SK-N-SH (cell line): ENCODE measurements around the gene GAB1. TPM values are rescaled to one million over a fixed set of nuclear protein-coding genes. Genes with fewer than 3 reads are reported as not detected.

ENCODE experiments used
- CTCF ChIA-PET: fragments of 300-600, 350-600 bp; formaldehyde crosslinking; extraction: SDS; loops from one replicate; lab custom pipeline; 2021; lab: Yijun Ruan, JAX
- POLR2A ChIA-PET: fragments of 350-600 bp; sonication (Branson Sonifier 250); formaldehyde crosslinking; extraction: SDS; loops from one replicate; lab custom pipeline; 2020; ENCODE audit warnings: antibody characterized with exemption, inconsistent platforms; lab: Yijun Ruan, JAX
- DNase-seq: peaks from one replicate; pipeline ENCODE4 v3.0.0; 2012
- H2AFZ ChIP-seq: fragments of 200-600 bp; sonication (generic); 2 replicates; pipeline ENCODE4 v1.8.1; 2016; ENCODE audit warnings: antibody characterized with exemption, mild to moderate bottlenecking, low read depth
- H3F3A ChIP-seq: fragments of 200-600 bp; sonication (generic); replicated peaks from 2 replicates; pipeline ENCODE3; 2016; ENCODE audit warnings: antibody characterized with exemption, mild to moderate bottlenecking; ENCODE audit not compliant: insufficient read depth
- H3K27ac ChIP-seq, 2 experiments: fragments of 200-500 bp in 1 of 2; fragments of 200-600 bp in 1 of 2; sonication (Bioruptor generic) in 1 of 2; sonication (generic), shearing (Covaris generic) in 1 of 2; 2 replicates each; pipeline versions ENCODE4 v1.5.1 to v1.6.1; 2014 to 2016; ENCODE audit warnings: low read depth in 2 of 2, inconsistent platforms in 1 of 2, low read length in 1 of 2, mild to moderate bottlenecking in 1 of 2, mixed read lengths in 1 of 2
- H3K27me3 ChIP-seq: fragments of 200-600 bp; sonication (generic), shearing (Covaris generic); 2 replicates; pipeline ENCODE4 v1.6.1; 2016; ENCODE audit warnings: mixed run types; ENCODE audit not compliant: insufficient read depth
- H3K36me3 ChIP-seq, 2 experiments: fragments of 200-500 bp in 1 of 2; fragments of 200-600 bp in 1 of 2; sonication (Bioruptor generic) in 1 of 2; sonication (generic) in 1 of 2; replicated peaks in 1 of 2; 2 replicates each; pipeline versions ENCODE3 to v1.5.1; 2014 to 2016; ENCODE audit warnings: low read length in 1 of 2, mild to moderate bottlenecking in 1 of 2; ENCODE audit not compliant: insufficient read depth in 2 of 2, control insufficient read depth in 1 of 2
- H3K4me1 ChIP-seq, 2 experiments: fragments of 200-500 bp in 1 of 2; fragments of 200-600 bp in 1 of 2; sonication (Bioruptor generic) in 1 of 2; sonication (generic), shearing (Covaris generic) in 1 of 2; 2 replicates each; pipeline versions ENCODE4 v1.5.1 to v1.6.1; 2014 to 2016; ENCODE audit warnings: low read depth in 1 of 2, low read length in 1 of 2, mixed run types in 1 of 2; ENCODE audit not compliant: insufficient read depth in 2 of 2, control insufficient read depth in 1 of 2
- H3K4me2 ChIP-seq: fragments of 200-600 bp; sonication (generic), shearing (Covaris generic); 2 replicates; pipeline ENCODE4 v1.6.1; 2017; ENCODE audit warnings: mixed run types
- H3K4me3 ChIP-seq, 2 experiments: fragments of 200-500 bp in 1 of 2; fragments of 200-600 bp in 1 of 2; sonication (Bioruptor generic) in 1 of 2; sonication (generic), shearing (Covaris generic) in 1 of 2; 2 replicates each; pipeline versions ENCODE4 v1.5.1 to v1.8.1; 2014 to 2016; ENCODE audit warnings: low read depth in 2 of 2, inconsistent platforms in 1 of 2, low read length in 1 of 2, mild to moderate bottlenecking in 1 of 2, mixed read lengths in 1 of 2, moderate library complexity in 1 of 2
- H3K79me2 ChIP-seq: fragments of 200-600 bp; sonication (generic); 2 replicates; pipeline ENCODE4 v1.8.1; 2017; ENCODE audit warnings: mild to moderate bottlenecking; ENCODE audit not compliant: insufficient read depth
- H3K9ac ChIP-seq: fragments of 200-600 bp; sonication (generic); 2 replicates; pipeline ENCODE4 v1.6.1; 2017; ENCODE audit warnings: mixed run types
- H3K9me2 ChIP-seq: fragments of 200-600 bp; sonication (generic); 2 replicates; pipeline ENCODE4 v1.6.1; 2017; ENCODE audit warnings: mixed run types
- H3K9me3 ChIP-seq: fragments of 200-600 bp; sonication (generic); 2 replicates; pipeline ENCODE4 v1.6.1; 2017; ENCODE audit warnings: mixed run types, mild to moderate bottlenecking, moderate library complexity
- H4K20me1 ChIP-seq: fragments of 200-600 bp; sonication (generic); 2 replicates; pipeline ENCODE4 v1.6.1; 2017; ENCODE audit warnings: mild to moderate bottlenecking, mixed run types; ENCODE audit not compliant: insufficient read depth
- ELF1 ChIP-seq: IDR thresholded peaks from 2 replicates; pipeline ENCODE4 v1.4.0; 2012
- EP300 ChIP-seq, 2 experiments: IDR thresholded peaks; 2 replicates each; pipeline versions ENCODE4 v1.4.0 to v1.6.1; 2012; ENCODE audit warnings: borderline replicate concordance in 1 of 2, low read depth in 1 of 2, low read length in 1 of 2
- FOSL2 ChIP-seq: IDR thresholded peaks from 2 replicates; pipeline ENCODE4 v1.4.0; 2012; ENCODE audit warnings: low read depth, mild to moderate bottlenecking, moderate library complexity, borderline replicate concordance
- FOXJ3 ChIP-seq: sonication (generic); formaldehyde crosslinking; IDR thresholded peaks from 2 replicates; pipeline ENCODE4 v1.5.1; 2020; ENCODE audit warnings: mild to moderate bottlenecking, missing genetic modification reagents
- FOXM1 ChIP-seq: IDR thresholded peaks from 2 replicates; pipeline ENCODE4 v1.4.0; 2012; ENCODE audit warnings: low read depth, mild to moderate bottlenecking
- POLR2AphosphoS5 ChIP-seq: IDR thresholded peaks from 2 replicates; pipeline ENCODE4 v1.6.1; 2012; ENCODE audit warnings: low read depth, low read length
- RFX5 ChIP-seq: IDR thresholded peaks from 2 replicates; pipeline ENCODE4 v1.6.1; 2012; ENCODE audit warnings: mild to moderate bottlenecking, improper control_type of control experiment, low read length
- RXRA ChIP-seq: IDR thresholded peaks from 2 replicates; pipeline ENCODE4 v1.4.0; 2012; ENCODE audit warnings: low read depth, mild to moderate bottlenecking, borderline replicate concordance
- SIN3A ChIP-seq: IDR thresholded peaks from 2 replicates; pipeline ENCODE4 v1.6.1; 2012; ENCODE audit warnings: low read depth, mild to moderate bottlenecking, low read length, moderate library complexity, borderline replicate concordance
- SMC3 ChIP-seq: IDR thresholded peaks from 2 replicates; pipeline ENCODE4 v1.6.1; 2012; ENCODE audit warnings: low read depth, low read length, improper control_type of control experiment
- TAF1 ChIP-seq: IDR thresholded peaks from 2 replicates; pipeline ENCODE4 v1.6.1; 2012; ENCODE audit warnings: low read depth, mild to moderate bottlenecking, low read length, moderate library complexity, borderline replicate concordance
- TCF12 ChIP-seq: IDR thresholded peaks from 2 replicates; pipeline ENCODE4 v1.4.0; 2012
- WGBS: methylation state at CpG from one replicate; pipeline ENCODE4 v1.1.6; 2017; ENCODE audit warnings: low lambda C conversion rate; 5-methylcytosine and 5-hydroxymethylcytosine counted together
- polyA plus RNA-seq, 3 experiments: library from polyadenylated mRNA; depleted of rRNA; stranded (reverse); fragments of >200 nt; gene quantifications; 2 replicates each; pipeline ENCODE4 v1.2.3, GENCODE V29; 2012
- TF ChIP-seq, protein P1 (sequence below): fragments of 200-600 bp; sonication (generic); IDR thresholded peaks from 2 replicates; pipeline ENCODE4 v1.6.1; 2017; ENCODE audit warnings: antibody characterized with exemption, mild to moderate bottlenecking, moderate library complexity
- TF ChIP-seq, protein P2 (sequence below): fragments of 150-350 bp; IDR thresholded peaks from 2 replicates; pipeline ENCODE4 v1.6.1; 2016; ENCODE audit warnings: mild to moderate bottlenecking, low read depth, low read length
- TF ChIP-seq, protein P3 (sequence below): IDR thresholded peaks from 2 replicates; pipeline ENCODE4 v1.4.0; 2012; ENCODE audit warnings: low read depth
- TF ChIP-seq, protein P4 (sequence below): IDR thresholded peaks from 2 replicates; pipeline ENCODE4 v1.4.0; 2012; ENCODE audit warnings: low read depth, borderline replicate concordance
- TF ChIP-seq, protein P5 (sequence below): IDR thresholded peaks from 2 replicates; pipeline ENCODE4 v1.6.1; 2012; ENCODE audit warnings: mild to moderate bottlenecking, low read depth, low read length, moderate library complexity

GAB1 gene
- polyA plus RNA-seq, 1 of the 3 experiments (the other 2 are of a cell fraction) = 3.7 TPM

DNA sequence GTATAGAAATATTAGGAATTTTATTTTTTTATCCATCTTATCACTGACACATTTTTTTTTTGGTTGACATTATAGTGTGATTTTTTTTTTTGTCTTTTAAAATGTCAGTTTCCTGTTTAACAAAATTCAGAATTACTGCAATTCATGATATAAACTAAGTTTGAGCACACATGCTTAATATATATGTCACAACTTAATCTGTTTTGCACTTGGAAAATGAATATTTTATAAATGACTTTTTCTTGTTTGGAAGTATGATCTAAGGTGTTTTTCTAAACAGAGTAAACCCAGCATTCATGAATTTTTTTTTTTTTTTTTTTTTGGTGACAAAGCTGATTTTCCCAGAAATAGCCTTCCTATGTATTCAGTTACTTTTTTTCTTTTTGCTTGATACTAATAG is 179.2 kb downstream of the GAB1 start:
- Histone ChIP-seq H3K27ac (no peak overlapping the region), H4K20me1 (peaks cover 62% of the 10 kb centered on the region), H3K27me3 (no peaks in the 10 kb centered on the region), H3K9me3 (no peaks in the 10 kb centered on the region), H3K79me2 (peaks cover 73% of the 10 kb centered on the region), H3K4me3 (peak overlapping the region; percentile 79 to 96), H3F3A (peaks cover 14% of the 10 kb centered on the region), H3K9ac (peak overlapping the region; percentile 88; the same call in 1 of the 2 replicates), H3K4me1 (peaks cover 0 to 14% of the 10 kb centered on the region in 2 experiments; a peak in 2 of 4 replicates), H3K36me3 (peaks cover 43 to 48% of the 10 kb centered on the region in 2 experiments), H3K4me2 (peak overlapping the region; percentile 84), H3K9me2 (no peaks in the 10 kb centered on the region), H2AFZ (no peak overlapping the region)
- ChIA-PET POLR2A (no interaction called here), CTCF (no interaction called here)
- TF ChIP-seq FOXM1 = no peak
- TF ChIP-seq, protein P1, sequence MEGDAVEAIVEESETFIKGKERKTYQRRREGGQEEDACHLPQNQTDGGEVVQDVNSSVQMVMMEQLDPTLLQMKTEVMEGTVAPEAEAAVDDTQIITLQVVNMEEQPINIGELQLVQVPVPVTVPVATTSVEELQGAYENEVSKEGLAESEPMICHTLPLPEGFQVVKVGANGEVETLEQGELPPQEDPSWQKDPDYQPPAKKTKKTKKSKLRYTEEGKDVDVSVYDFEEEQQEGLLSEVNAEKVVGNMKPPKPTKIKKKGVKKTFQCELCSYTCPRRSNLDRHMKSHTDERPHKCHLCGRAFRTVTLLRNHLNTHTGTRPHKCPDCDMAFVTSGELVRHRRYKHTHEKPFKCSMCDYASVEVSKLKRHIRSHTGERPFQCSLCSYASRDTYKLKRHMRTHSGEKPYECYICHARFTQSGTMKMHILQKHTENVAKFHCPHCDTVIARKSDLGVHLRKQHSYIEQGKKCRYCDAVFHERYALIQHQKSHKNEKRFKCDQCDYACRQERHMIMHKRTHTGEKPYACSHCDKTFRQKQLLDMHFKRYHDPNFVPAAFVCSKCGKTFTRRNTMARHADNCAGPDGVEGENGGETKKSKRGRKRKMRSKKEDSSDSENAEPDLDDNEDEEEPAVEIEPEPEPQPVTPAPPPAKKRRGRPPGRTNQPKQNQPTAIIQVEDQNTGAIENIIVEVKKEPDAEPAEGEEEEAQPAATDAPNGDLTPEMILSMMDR = no peak
- no peak for TF ChIP-seq TAF1
- TF ChIP-seq RFX5 = no peak
- no peak for TF ChIP-seq POLR2AphosphoS5
- TF ChIP-seq EP300 (IDR thresholded peaks at IDR 0.05; ENCODE audit: borderline replicate concordance in 1 of 2, low read depth in 1 of 2, low read length in 1 of 2) = no peak
- TF ChIP-seq RXRA = no peak
- TF ChIP-seq TCF12 = no peak
- no peak for TF ChIP-seq SIN3A
- no peak for TF ChIP-seq ELF1
- no peak for TF ChIP-seq FOXJ3 (CRISPR knock-in tag)
- TF ChIP-seq, protein P2, sequence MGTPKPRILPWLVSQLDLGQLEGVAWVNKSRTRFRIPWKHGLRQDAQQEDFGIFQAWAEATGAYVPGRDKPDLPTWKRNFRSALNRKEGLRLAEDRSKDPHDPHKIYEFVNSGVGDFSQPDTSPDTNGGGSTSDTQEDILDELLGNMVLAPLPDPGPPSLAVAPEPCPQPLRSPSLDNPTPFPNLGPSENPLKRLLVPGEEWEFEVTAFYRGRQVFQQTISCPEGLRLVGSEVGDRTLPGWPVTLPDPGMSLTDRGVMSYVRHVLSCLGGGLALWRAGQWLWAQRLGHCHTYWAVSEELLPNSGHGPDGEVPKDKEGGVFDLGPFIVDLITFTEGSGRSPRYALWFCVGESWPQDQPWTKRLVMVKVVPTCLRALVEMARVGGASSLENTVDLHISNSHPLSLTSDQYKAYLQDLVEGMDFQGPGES = no peak
- TF ChIP-seq FOSL2 = no peak
- TF ChIP-seq, protein P3, sequence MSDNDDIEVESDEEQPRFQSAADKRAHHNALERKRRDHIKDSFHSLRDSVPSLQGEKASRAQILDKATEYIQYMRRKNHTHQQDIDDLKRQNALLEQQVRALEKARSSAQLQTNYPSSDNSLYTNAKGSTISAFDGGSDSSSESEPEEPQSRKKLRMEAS = no peak
- DNase-seq = no peak

DNA sequence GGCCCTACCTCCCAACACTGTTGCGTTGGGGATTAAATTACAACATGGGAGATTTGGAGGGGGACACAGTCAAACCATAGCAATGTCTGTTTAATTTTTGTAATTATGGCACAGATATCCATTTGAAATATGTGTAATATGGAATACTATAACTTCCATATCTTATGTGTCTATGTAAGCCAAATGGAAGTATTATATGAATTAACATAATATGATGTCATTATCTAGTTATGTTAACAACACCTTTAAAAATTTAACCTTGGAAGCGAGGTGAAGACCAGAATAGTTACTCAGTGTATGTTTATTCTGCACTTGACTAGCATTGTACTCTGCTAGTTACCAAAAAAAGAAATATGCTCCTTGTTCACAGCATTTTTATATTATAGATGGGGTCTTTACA is 181.1 kb downstream of the GAB1 start:
- peaks cover 91% of the 10 kb centered on the region for H3K79me2 ChIP-seq
- peaks cover 66% of the 10 kb centered on the region for H4K20me1 ChIP-seq
- H3F3A ChIP-seq = peaks cover 14% of the 10 kb centered on the region
- H3K9ac ChIP-seq = no peak overlapping the region
- no peak overlapping the region for H3K4me2 ChIP-seq
- no peak overlapping the region for H3K4me3 ChIP-seq
- WGBS = 94% methylated on average over 2 of the region's 2 CpGs
- H3K27ac ChIP-seq = no peak overlapping the region
- ChIA-PET CTCF (interaction anchor here (1.5 kb wide), 1 partner anchor 14 kb away, joined by 4 read pairs; no protein-coding TSS in a partner anchor), POLR2A (no interaction called here)
- peaks cover 0 to 14% of the 10 kb centered on the region in 2 experiments; a peak in 2 of 4 replicates for H3K4me1 ChIP-seq
- H3K27me3 ChIP-seq = no peaks in the 10 kb centered on the region
- H3K36me3 ChIP-seq = peaks cover 62 to 64% of the 10 kb centered on the region in 2 experiments
- no peaks in the 10 kb centered on the region for H3K9me2 ChIP-seq
- H2AFZ ChIP-seq = no peak overlapping the region
- DNase-seq = no peak
- TF ChIP-seq SMC3 = no peak
- TF ChIP-seq RXRA = no peak
- TF ChIP-seq, protein P4, sequence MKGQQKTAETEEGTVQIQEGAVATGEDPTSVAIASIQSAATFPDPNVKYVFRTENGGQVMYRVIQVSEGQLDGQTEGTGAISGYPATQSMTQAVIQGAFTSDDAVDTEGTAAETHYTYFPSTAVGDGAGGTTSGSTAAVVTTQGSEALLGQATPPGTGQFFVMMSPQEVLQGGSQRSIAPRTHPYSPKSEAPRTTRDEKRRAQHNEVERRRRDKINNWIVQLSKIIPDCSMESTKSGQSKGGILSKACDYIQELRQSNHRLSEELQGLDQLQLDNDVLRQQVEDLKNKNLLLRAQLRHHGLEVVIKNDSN = no peak
- TF ChIP-seq, protein P5, sequence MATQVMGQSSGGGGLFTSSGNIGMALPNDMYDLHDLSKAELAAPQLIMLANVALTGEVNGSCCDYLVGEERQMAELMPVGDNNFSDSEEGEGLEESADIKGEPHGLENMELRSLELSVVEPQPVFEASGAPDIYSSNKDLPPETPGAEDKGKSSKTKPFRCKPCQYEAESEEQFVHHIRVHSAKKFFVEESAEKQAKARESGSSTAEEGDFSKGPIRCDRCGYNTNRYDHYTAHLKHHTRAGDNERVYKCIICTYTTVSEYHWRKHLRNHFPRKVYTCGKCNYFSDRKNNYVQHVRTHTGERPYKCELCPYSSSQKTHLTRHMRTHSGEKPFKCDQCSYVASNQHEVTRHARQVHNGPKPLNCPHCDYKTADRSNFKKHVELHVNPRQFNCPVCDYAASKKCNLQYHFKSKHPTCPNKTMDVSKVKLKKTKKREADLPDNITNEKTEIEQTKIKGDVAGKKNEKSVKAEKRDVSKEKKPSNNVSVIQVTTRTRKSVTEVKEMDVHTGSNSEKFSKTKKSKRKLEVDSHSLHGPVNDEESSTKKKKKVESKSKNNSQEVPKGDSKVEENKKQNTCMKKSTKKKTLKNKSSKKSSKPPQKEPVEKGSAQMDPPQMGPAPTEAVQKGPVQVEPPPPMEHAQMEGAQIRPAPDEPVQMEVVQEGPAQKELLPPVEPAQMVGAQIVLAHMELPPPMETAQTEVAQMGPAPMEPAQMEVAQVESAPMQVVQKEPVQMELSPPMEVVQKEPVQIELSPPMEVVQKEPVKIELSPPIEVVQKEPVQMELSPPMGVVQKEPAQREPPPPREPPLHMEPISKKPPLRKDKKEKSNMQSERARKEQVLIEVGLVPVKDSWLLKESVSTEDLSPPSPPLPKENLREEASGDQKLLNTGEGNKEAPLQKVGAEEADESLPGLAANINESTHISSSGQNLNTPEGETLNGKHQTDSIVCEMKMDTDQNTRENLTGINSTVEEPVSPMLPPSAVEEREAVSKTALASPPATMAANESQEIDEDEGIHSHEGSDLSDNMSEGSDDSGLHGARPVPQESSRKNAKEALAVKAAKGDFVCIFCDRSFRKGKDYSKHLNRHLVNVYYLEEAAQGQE = no peak
- no peak for TF ChIP-seq EP300 (IDR thresholded peaks at IDR 0.05; ENCODE audit: borderline replicate concordance in 1 of 2, low read depth in 1 of 2, low read length in 1 of 2)
- H3K9me3 ChIP-seq = no peaks in the 10 kb centered on the region
